ENCODE results near the gene ZNF774. TPM values are rescaled to one million over a fixed set of nuclear protein-coding genes. Genes with fewer than 3 reads are reported as not detected.
A peak's percentile ranks its signal among the peaks of the same experiment; 100 is the strongest.

Gene ZNF774
- total RNA-seq, 1 donor from 2014 or later: 3.2 TPM

GRCh38 chr15:90351479-90352106, 491 bp upstream of the ZNF774 start:
- peak overlapping the region; percentile 84 for H3K4me3 Mint-ChIP-seq (ENCODE audit: unreplicated experiment)
- no peaks in the 10 kb centered on the region for H3K9me3 Mint-ChIP-seq (ENCODE audit: low read depth)
- H3K36me3 Mint-ChIP-seq (ENCODE audit: low read depth): no peaks in the 10 kb centered on the region
- peak overlapping the region; percentile 78 for H3K27ac Mint-ChIP-seq (ENCODE audit: unreplicated experiment)
- no peak for DNase-seq (ENCODE audit: low spot score)
- no peaks in the 10 kb centered on the region for H3K27me3 Mint-ChIP-seq (ENCODE audit: low read depth)
- no peak for TF ChIP-seq CTCF (IDR thresholded peaks at IDR 0.05)
- H3K4me1 Mint-ChIP-seq (ENCODE audit: low read depth): peaks cover 10% of the 10 kb centered on the region

- Mint-ChIP-seq H3K9me3 (ENCODE audit: low read depth) (no peaks in the 10 kb centered on the region), H3K4me1 (ENCODE audit: low read depth) (peaks cover 12% of the 10 kb centered on the region), H3K27ac (ENCODE audit: unreplicated experiment) (no peak overlapping the region), H3K4me3 (ENCODE audit: unreplicated experiment) (no peak overlapping the region), H3K36me3 (ENCODE audit: low read depth) (peaks cover 2% of the 10 kb centered on the region), H3K27me3 (ENCODE audit: low read depth) (no peaks in the 10 kb centered on the region)
- TF ChIP-seq CTCF (IDR thresholded peaks at IDR 0.05): no peak
- DNase-seq (ENCODE audit: low spot score): no peak
Measured at GRCh38 chr15:90354986-90355385, 2.9 kb downstream of the ZNF774 start.

- H3K27ac Mint-ChIP-seq (ENCODE audit: unreplicated experiment): no peak overlapping the region
- no peak overlapping the region for H3K4me3 Mint-ChIP-seq (ENCODE audit: unreplicated experiment)
- no peaks in the 10 kb centered on the region for H3K27me3 Mint-ChIP-seq (ENCODE audit: low read depth)
- TF ChIP-seq CTCF (IDR thresholded peaks at IDR 0.05): no peak
- DNase-seq (ENCODE audit: low spot score): no peak
- peaks cover 22% of the 10 kb centered on the region for H3K4me1 Mint-ChIP-seq (ENCODE audit: low read depth)
- no peaks in the 10 kb centered on the region for H3K9me3 Mint-ChIP-seq (ENCODE audit: low read depth)
- peaks cover 6% of the 10 kb centered on the region for H3K36me3 Mint-ChIP-seq (ENCODE audit: low read depth)
Measured at GRCh38 chr15:90358124-90359033, 6.3 kb downstream of the ZNF774 start.

GRCh38 chr15:90360746-90361145, 8.7 kb downstream of the ZNF774 start:
- peaks cover 34% of the 10 kb centered on the region for H3K4me1 Mint-ChIP-seq (ENCODE audit: low read depth)
- no peaks in the 10 kb centered on the region for H3K27me3 Mint-ChIP-seq (ENCODE audit: low read depth)
- H3K4me3 Mint-ChIP-seq (ENCODE audit: unreplicated experiment): no peak overlapping the region
- no peak for DNase-seq (ENCODE audit: low spot score)
- H3K27ac Mint-ChIP-seq (ENCODE audit: unreplicated experiment): no peak overlapping the region
- no peak for TF ChIP-seq CTCF (IDR thresholded peaks at IDR 0.05)
- H3K36me3 Mint-ChIP-seq (ENCODE audit: low read depth): peaks cover 6% of the 10 kb centered on the region
- H3K9me3 Mint-ChIP-seq (ENCODE audit: low read depth): no peaks in the 10 kb centered on the region

- no peaks in the 10 kb centered on the region for H3K9me3 Mint-ChIP-seq (ENCODE audit: low read depth)
- peaks cover 41% of the 10 kb centered on the region for H3K4me1 Mint-ChIP-seq (ENCODE audit: low read depth)
- no peaks in the 10 kb centered on the region for H3K27me3 Mint-ChIP-seq (ENCODE audit: low read depth)
- peaks cover 6% of the 10 kb centered on the region for H3K36me3 Mint-ChIP-seq (ENCODE audit: low read depth)
- no peak for TF ChIP-seq CTCF (IDR thresholded peaks at IDR 0.05)
- peak overlapping the region; percentile 97 for H3K27ac Mint-ChIP-seq (ENCODE audit: unreplicated experiment)
- no peak for DNase-seq (ENCODE audit: low spot score)
- no peak overlapping the region for H3K4me3 Mint-ChIP-seq (ENCODE audit: unreplicated experiment)
Measured at GRCh38 chr15:90362936-90363212, 10.8 kb downstream of the ZNF774 start.

Data from chondrocyte (in vitro differentiated cells).